ENCODE data around the gene MLXIP. TPM values are rescaled to one million over a fixed set of nuclear protein-coding genes. Genes with fewer than 3 reads are reported as not detected.
A peak's percentile ranks its signal among the peaks of the same experiment; 100 is the strongest.

MLXIP gene
- total and polyA plus RNA-seq, 9 of the 15 experiments (the other 6 are each of a cell fraction or from before 2014, with no cell fraction given): 2.2 to 66.3 (median 18.1) TPM

- TF ChIP-seq CCNT2 (IDR thresholded peaks at IDR 0.05; ENCODE audit: borderline replicate concordance, extremely low read depth, insufficient read length, low read depth, low read length): peak; percentile 89
- peak; percentile 55; the same call in 1 of the 2 replicates for TF ChIP-seq FOXK1 (CRISPR knock-in tag; IDR thresholded peaks at IDR 0.05; ENCODE audit: borderline replicate concordance)
- TF ChIP-seq CREB1 (IDR thresholded peaks at IDR 0.05): peak; percentile 77
- peak; percentile 73; the same call in 1 of the 2 replicates for TF ChIP-seq CREB1 (CRISPR knock-in tag; IDR thresholded peaks at IDR 0.05)
- no peak for TF ChIP-seq STAT5B (CRISPR knock-in tag; IDR thresholded peaks at IDR 0.05)
- no peak for TF ChIP-seq EP300 (IDR thresholded peaks at IDR 0.05; ENCODE audit: low read length)
- TF ChIP-seq ZNF347 (CRISPR knock-in tag; IDR thresholded peaks at IDR 0.05; ENCODE audit: low read depth): no peak
- no peak for TF ChIP-seq ZNF398 (CRISPR knock-in tag; IDR thresholded peaks at IDR 0.05)
- TF ChIP-seq TCFL5 (CRISPR knock-in tag; conservative IDR thresholded peaks at IDR 0.05): no peak
- peak; percentile 68; the same call in 1 of the 2 replicates for TF ChIP-seq THAP12 (CRISPR knock-in tag; IDR thresholded peaks at IDR 0.05)
- TF ChIP-seq CEBPG (CRISPR knock-in tag; IDR thresholded peaks at IDR 0.05): no peak
- TF ChIP-seq CEBPG (tag; conservative IDR thresholded peaks at IDR 0.05 in 1 of 2, IDR thresholded peaks at IDR 0.05 in 1 of 2): no peak
- TF ChIP-seq CBX3 (IDR thresholded peaks at IDR 0.05; ENCODE audit: borderline replicate concordance in 1 of 2, low read length in 2 of 2): peak in 1 of 2 experiments; percentile 67; a peak in 1 of 3 replicates
- TF ChIP-seq ZNF184 (CRISPR knock-in tag; IDR thresholded peaks at IDR 0.05): no peak
- no peak for TF ChIP-seq ZNF699 (CRISPR knock-in tag; IDR thresholded peaks at IDR 0.05; ENCODE audit: insufficient replicate concordance)
- peak; percentile 62 to 88; a peak in 3 of 4 replicates for TF ChIP-seq SIN3A (IDR thresholded peaks at IDR 0.05; ENCODE audit: borderline replicate concordance in 2 of 2, control insufficient read depth in 1 of 2, low read depth in 2 of 2, low read length in 2 of 2)
- TF ChIP-seq TFE3 (CRISPR knock-in tag; IDR thresholded peaks at IDR 0.05): 0 out of 2 replicates have a peak, but pooled peaks have one; percentile 4
- 0 out of 2 replicates have a peak, but pooled peaks have one; percentile 20 for TF ChIP-seq ZNF57 (CRISPR knock-in tag; IDR thresholded peaks at IDR 0.05)
- TF ChIP-seq USF1 (CRISPR knock-in tag; IDR thresholded peaks at IDR 0.05): peak; percentile 81
Measured at GRCh38 chr12:122078141-122079032, at the start of gene MLXIP (continued).

All from K562 (cell line).